Naive B cell (primary cell): ENCODE measurements around the gene TICRR. TPM values are rescaled to one million over a fixed set of nuclear protein-coding genes. Genes with fewer than 3 reads are reported as not detected.

Experiments
- ATAC-seq, 2 donors: fragments of 150-1000 bp; cut with Tn5 transposase; 2 replicates each; pipeline ENCODE4 v1.10.0; 2021; ENCODE audit warnings: low read depth in 2 of 2, mild to moderate bottlenecking in 2 of 2, moderate library complexity in 2 of 2
- DNase-seq: peaks from one replicate; pipeline ENCODE4 v3.0.0; 2022
- H3K27ac Mint-ChIP-seq, 6 donors: one replicate each; pipeline ENCODE4 v1.8.0; 2020 to 2022; ENCODE audit warnings: mild to moderate bottlenecking in 6 of 6, mixed read lengths in 6 of 6, moderate library complexity in 5 of 6, inconsistent platforms in 2 of 6
- H3K27me3 Mint-ChIP-seq, 3 donors: one replicate each; pipeline ENCODE4 v1.8.0; 2021 to 2022; ENCODE audit warnings: mixed read lengths in 3 of 3, mild to moderate bottlenecking in 1 of 3
- H3K36me3 Mint-ChIP-seq, 2 donors: one replicate each; pipeline ENCODE4 v1.8.0; 2020 to 2022; ENCODE audit warnings: mixed read lengths in 2 of 2, inconsistent platforms in 1 of 2, mild to moderate bottlenecking in 1 of 2
- H3K4me1 Mint-ChIP-seq, 3 donors: one replicate each; pipeline ENCODE4 v1.8.0; 2020 to 2022; ENCODE audit warnings: mixed read lengths in 3 of 3, inconsistent platforms in 1 of 3, mild to moderate bottlenecking in 1 of 3, moderate library complexity in 1 of 3
- H3K4me3 Mint-ChIP-seq, 8 donors: one replicate each; pipeline ENCODE4 v1.8.0; 2020 to 2022; ENCODE audit warnings: mild to moderate bottlenecking in 8 of 8, mixed read lengths in 8 of 8, moderate library complexity in 8 of 8, inconsistent platforms in 2 of 8
- H3K9me3 Mint-ChIP-seq, 7 donors: one replicate each; pipeline ENCODE4 v1.8.0; 2020 to 2022; ENCODE audit warnings: mixed read lengths in 7 of 7, mild to moderate bottlenecking in 5 of 7, inconsistent platforms in 2 of 7, moderate library complexity in 1 of 7
- polyA plus RNA-seq, 6 donors: library from polyadenylated mRNA; unstranded; fragments of 300-500 nt; fragmentation: Illumina TruSeq; gene quantifications; one replicate each; pipeline ENCODE4 v1.2.3, GENCODE V29; 2021; ENCODE audit warnings: low read depth in 6 of 6

The TICRR gene
- polyA plus RNA-seq, 6 donors from 2014 or later: not detected

- H3K4me3 Mint-ChIP-seq: no peak overlapping the region
- H3K9me3 Mint-ChIP-seq: peaks cover 0 to 3% (median 0%) of the 10 kb centered on the region in 7 donors
- ATAC-seq (no peak), DNase-seq (no peak)
- H3K27ac Mint-ChIP-seq: no peak overlapping the region
- H3K4me1 Mint-ChIP-seq: peaks cover 0 to 4% (median 4%) of the 10 kb centered on the region in 3 donors
- H3K36me3 Mint-ChIP-seq: no peaks in the 10 kb centered on the region
- peaks cover 16 to 53% (median 35%) of the 10 kb centered on the region in 3 donors for H3K27me3 Mint-ChIP-seq
Measured at GRCh38 chr15:89669309-89669865, 94.1 kb downstream of the TICRR start.

- no peak for DNase-seq
- Mint-ChIP-seq H3K4me1 (peaks cover 0 to 1% (median under 1%) of the 10 kb centered on the region in 3 donors), H3K36me3 (no peaks in the 10 kb centered on the region), H3K27me3 (peaks cover 10 to 48% (median 29%) of the 10 kb centered on the region in 3 donors), H3K4me3 (no peak overlapping the region), H3K27ac (no peak overlapping the region), H3K9me3 (peaks cover 0 to 3% (median 0%) of the 10 kb centered on the region in 7 donors)
- ATAC-seq: no peak
Measured at GRCh38 chr15:89669941-89670340, 94.7 kb downstream of the TICRR start.

DNA sequence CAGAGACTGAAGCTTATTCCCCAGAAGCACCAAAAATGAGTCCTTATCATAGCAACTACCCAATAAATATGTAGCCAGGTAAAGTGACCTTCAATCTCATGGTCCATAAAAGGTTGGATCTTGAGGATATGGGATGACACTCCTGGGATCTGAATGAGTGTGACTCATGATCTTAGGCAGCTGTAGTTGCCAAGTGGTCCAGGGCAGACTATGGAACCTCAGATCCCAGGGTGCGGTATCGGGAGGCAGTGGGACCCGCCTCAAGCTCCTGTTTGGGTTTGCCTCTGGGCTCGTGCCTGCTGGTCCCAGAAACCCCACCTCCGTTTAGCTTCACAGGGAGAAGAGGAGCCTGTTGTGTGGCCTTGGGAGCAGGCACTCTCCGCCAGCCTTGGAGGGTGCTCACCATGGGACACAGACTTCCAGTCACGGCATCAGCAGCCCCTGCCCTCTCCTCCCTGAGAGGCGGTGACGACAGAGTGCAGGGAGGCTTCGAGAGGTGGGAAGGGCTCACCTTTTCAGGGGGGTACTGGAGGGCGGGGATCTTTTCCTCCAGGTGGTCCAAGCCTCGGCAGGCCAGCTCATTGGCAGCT lies 95.8 kb downstream of the TICRR start:
- Mint-ChIP-seq H3K27ac (no peak overlapping the region), H3K4me1 (no peaks in the 10 kb centered on the region), H3K4me3 (no peak overlapping the region), H3K27me3 (peaks cover 7 to 43% (median 26%) of the 10 kb centered on the region in 3 donors), H3K36me3 (no peaks in the 10 kb centered on the region), H3K9me3 (peaks cover 0 to 3% (median 0%) of the 10 kb centered on the region in 7 donors)
- ATAC-seq: no peak
- DNase-seq: no peak

DNA sequence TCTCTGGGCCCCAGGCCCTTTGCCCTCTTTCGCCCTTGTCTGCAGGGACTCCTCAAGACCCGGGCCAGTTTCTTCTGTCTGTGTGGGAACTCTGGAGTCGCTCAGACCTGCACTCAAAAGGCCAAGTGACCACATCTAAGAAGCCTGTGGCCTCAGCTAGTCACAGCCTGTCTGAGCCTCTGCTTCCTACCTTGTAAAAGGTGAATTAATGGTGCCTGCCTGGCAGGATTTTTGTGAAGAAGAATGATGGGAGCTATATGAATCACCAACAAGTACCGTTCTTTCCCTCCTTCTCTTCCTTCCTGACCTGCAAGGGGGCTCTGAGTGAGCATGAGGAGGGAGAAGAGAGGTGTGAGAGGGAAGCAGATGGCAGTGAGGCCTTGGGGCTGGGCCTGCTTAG lies 96.4 kb downstream of the TICRR start:
- no peaks in the 10 kb centered on the region for H3K36me3 Mint-ChIP-seq
- no peak overlapping the region for H3K27ac Mint-ChIP-seq
- ATAC-seq: no peak
- DNase-seq: no peak
- H3K9me3 Mint-ChIP-seq: peaks cover 0 to 3% (median 0%) of the 10 kb centered on the region in 7 donors
- peaks cover 7 to 37% (median 25%) of the 10 kb centered on the region in 3 donors for H3K27me3 Mint-ChIP-seq
- no peak overlapping the region for H3K4me3 Mint-ChIP-seq
- no peaks in the 10 kb centered on the region for H3K4me1 Mint-ChIP-seq

DNA sequence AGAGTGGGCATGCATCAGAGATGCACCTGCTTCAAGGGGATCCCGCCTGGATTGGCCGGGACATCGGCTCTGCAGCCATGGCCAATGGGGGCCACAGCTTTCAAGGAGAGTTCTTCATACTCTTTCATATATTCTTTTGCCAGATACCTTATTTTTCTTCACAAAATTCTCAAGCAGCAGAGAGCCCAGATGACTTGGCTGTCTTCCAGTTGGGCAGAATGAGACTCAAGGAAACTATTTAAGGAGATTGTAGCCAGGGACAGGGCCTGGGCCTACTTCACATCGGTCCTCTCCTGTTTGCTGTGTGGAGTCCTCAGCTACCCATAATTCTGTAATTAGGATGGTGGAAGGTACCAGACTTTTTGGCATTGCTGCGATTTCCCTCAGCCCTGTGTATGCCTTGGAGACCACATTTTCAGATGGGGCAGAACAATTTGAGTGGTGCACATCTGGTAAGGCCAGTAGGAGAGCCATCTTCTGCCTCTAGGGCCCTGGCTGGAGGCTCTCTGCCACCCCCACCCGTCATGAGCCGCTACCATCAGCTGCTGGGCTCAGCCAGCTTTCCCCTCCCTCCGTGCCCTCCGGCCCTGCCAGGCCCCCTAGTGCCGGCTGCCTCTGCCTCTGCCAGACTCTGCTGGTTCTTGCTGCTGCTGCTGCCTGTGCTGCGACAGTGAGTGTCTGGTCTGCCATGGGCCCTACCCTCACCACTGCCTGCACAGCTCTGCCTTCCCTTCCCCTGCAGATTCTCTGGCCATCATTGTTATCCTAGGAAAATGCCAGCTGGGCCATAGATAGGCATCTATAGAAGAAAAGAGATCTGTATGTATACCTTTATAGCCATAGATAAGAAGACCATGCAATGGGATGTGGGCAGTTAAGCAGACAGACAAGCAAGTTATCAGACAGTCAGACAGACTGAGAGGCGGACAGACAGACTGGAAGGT lies 97.2 kb downstream of the TICRR start:
- ATAC-seq (no peak), DNase-seq (no peak)
- Mint-ChIP-seq H3K4me3 (no peak overlapping the region), H3K9me3 (peaks cover 0 to 3% (median 0%) of the 10 kb centered on the region in 7 donors), H3K27me3 (peaks cover 7 to 32% (median 17%) of the 10 kb centered on the region in 3 donors), H3K27ac (no peak overlapping the region), H3K36me3 (no peaks in the 10 kb centered on the region), H3K4me1 (no peaks in the 10 kb centered on the region)

DNA sequence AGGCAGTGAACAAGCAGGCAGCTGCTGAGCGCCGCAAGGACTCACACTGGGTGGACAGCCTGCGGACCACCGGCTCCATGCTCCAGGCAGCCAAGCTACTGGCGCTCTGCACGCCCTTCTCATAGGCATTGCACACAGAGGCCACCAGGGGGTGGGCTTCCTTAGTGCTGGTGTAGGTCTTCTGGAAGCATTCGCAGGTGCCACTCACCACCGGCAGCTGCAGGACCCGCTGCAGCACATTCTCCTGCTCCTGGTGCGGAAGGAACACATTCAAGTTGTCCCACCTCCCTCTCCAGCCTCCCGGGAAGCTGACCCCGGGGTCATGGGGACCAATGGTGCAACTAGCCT lies 97.9 kb downstream of the TICRR start:
- ATAC-seq: no peak
- Mint-ChIP-seq H3K9me3 (peaks cover 0 to 2% (median 0%) of the 10 kb centered on the region in 7 donors), H3K27me3 (peaks cover 3 to 26% (median 11%) of the 10 kb centered on the region in 3 donors), H3K4me3 (no peak overlapping the region), H3K36me3 (no peaks in the 10 kb centered on the region), H3K4me1 (no peaks in the 10 kb centered on the region), H3K27ac (no peak overlapping the region)
- no peak for DNase-seq

DNA sequence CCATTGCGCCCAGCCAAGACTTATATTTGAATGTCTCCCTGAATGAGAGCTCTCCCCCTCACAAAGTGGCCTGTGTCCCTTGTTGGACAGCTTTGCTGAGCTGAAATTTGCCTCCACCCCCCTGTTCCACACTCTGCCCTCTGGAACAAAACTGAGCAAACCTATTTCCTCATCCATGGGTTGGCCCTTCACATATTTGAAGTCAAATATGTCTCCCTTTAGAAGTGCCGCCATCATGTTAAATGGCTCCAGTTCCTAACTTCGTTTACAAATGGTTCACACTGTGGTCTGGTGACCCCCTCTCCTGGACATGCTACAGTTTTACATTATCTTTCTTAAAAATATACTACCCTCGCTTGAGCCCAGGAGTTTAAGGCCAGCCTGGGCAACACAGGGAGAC lies 99.3 kb downstream of the TICRR start:
- no peaks in the 10 kb centered on the region for H3K36me3 Mint-ChIP-seq
- no peak overlapping the region for H3K27ac Mint-ChIP-seq
- H3K27me3 Mint-ChIP-seq: peaks cover 0 to 29% (median 7%) of the 10 kb centered on the region in 3 donors
- ATAC-seq (no peak), DNase-seq (no peak)
- H3K9me3 Mint-ChIP-seq: no peaks in the 10 kb centered on the region
- H3K4me3 Mint-ChIP-seq: no peak overlapping the region
- no peaks in the 10 kb centered on the region for H3K4me1 Mint-ChIP-seq

- H3K27me3 Mint-ChIP-seq: peaks cover 0 to 25% (median 3%) of the 10 kb centered on the region in 3 donors
- H3K27ac Mint-ChIP-seq: no peak overlapping the region
- DNase-seq: no peak
- H3K36me3 Mint-ChIP-seq: no peaks in the 10 kb centered on the region
- H3K4me1 Mint-ChIP-seq: no peaks in the 10 kb centered on the region
- no peak for ATAC-seq
- no peaks in the 10 kb centered on the region for H3K9me3 Mint-ChIP-seq
- no peak overlapping the region for H3K4me3 Mint-ChIP-seq
Measured at GRCh38 chr15:89675606-89676005, 100.3 kb downstream of the TICRR start.

DNA sequence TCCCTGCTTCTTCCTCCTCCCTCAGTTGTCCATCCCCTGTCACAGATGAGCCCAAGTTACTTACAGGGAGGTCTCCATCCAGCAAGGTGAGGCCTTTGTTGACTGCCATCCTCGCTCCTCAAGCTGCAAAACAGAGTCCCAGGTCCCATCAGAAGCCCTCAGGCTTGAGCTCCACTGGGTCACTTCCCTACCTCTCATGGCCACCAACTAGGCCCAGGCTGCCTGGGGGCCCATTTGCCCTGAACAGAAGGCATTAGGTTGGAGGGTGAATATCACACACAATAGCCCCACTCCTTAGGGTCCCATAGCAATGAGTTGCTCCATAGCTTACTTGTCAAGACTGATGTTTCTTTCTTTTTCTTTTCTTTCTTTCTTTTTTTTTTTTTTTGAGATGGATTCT lies 102.1 kb downstream of the TICRR start:
- DNase-seq: no peak
- no peak overlapping the region for H3K4me3 Mint-ChIP-seq
- no peaks in the 10 kb centered on the region for H3K4me1 Mint-ChIP-seq
- no peak for ATAC-seq
- H3K27me3 Mint-ChIP-seq: peaks cover 0 to 19% (median 0%) of the 10 kb centered on the region in 3 donors
- no peak overlapping the region for H3K27ac Mint-ChIP-seq
- no peaks in the 10 kb centered on the region for H3K9me3 Mint-ChIP-seq
- peaks cover 0 to 5% of the 10 kb centered on the region in 2 donors for H3K36me3 Mint-ChIP-seq

Other genes with a start within 250 kb of the TICRR start
- gene POLG, start 240.6 kb upstream of the TICRR start, polyA plus RNA-seq: 10 to 100 TPM; 23.7 to 61.3 (median 28.5) TPM
- not detected for gene RHCG, start 78.9 kb upstream of the TICRR start, polyA plus RNA-seq
- gene KIF7, start 80.0 kb downstream of the TICRR start, polyA plus RNA-seq: under 1 TPM in 1 of 6 donors, not detected in 5; 0.15 TPM
- under 1 TPM in 1 of 6 donors, not detected in 5; 0.25 TPM for gene PLIN1, start 103.9 kb downstream of the TICRR start, polyA plus RNA-seq
- 1 to 10 TPM in 4 of 6 donors, under 1 TPM in 1, not detected in 1; 0.98 to 3.5 (median 1.7) TPM for gene PEX11A, start 115.3 kb downstream of the TICRR start, polyA plus RNA-seq
- gene WDR93, start 115.3 kb downstream of the TICRR start, polyA plus RNA-seq: not detected
- gene MESP1, start 175.8 kb downstream of the TICRR start, polyA plus RNA-seq: under 1 TPM in 4 of 6 donors, not detected in 2; 0.28 to 0.71 (median 0.50) TPM
- gene MESP2, start 200.9 kb downstream of the TICRR start, polyA plus RNA-seq: not detected
- under 1 TPM in 5 of 6 donors, not detected in 1; 0.13 to 0.62 (median 0.28) TPM for gene ANPEP, start 239.4 kb downstream of the TICRR start, polyA plus RNA-seq